ENCODE results near the gene TRAPPC12.

The TRAPPC12 gene

GRCh38 chr2:3405876-3406275 is 26.4 kb downstream of the TRAPPC12 start:
- H4K20me1 ChIP-seq (ENCODE audit: insufficient read depth, low read length), result 0 out of 2 replicates have a peak, but pooled peaks cover 2% of the 10 kb centered on the region
- H3K79me2 ChIP-seq (ENCODE audit: insufficient read depth, low read length), result no peaks in the 10 kb centered on the region
- no peak overlapping the region for H3K9ac ChIP-seq (ENCODE audit: low read depth, low read length)
- no peak overlapping the region for H3K27ac ChIP-seq (ENCODE audit: low read length)
- H3K27me3 ChIP-seq (ENCODE audit: insufficient read depth, low read length, poor library complexity), result no peaks in the 10 kb centered on the region
- no peak overlapping the region for H3K4me3 ChIP-seq (ENCODE audit: low read depth in 1 of 2, low read length in 2 of 2)
- no peaks in the 10 kb centered on the region for H3K4me1 ChIP-seq (ENCODE audit: insufficient read depth, low read length)
- ATAC-seq (ENCODE audit: insufficient read depth, low read depth) (no peak), DNase-seq (no peak)
- H3K4me2 ChIP-seq (ENCODE audit: insufficient read depth, low read length), result no peak overlapping the region
- no peaks in the 10 kb centered on the region for H3K9me3 ChIP-seq (ENCODE audit: insufficient read depth, low read length, severe bottlenecking)
- TF ChIP-seq EZH2 (IDR thresholded peaks at IDR 0.05; ENCODE audit: borderline replicate concordance, low read depth, low read length, severe bottlenecking) (no peak), CTCF (IDR thresholded peaks at IDR 0.05; ENCODE audit: borderline replicate concordance, extremely low read depth, low read length, poor library complexity, severe bottlenecking) (no peak)
- H3K36me3 ChIP-seq (ENCODE audit: insufficient read depth, low read length), result peaks cover 44% of the 10 kb centered on the region
- H2AFZ ChIP-seq (ENCODE audit: low read depth, low read length), result no peak overlapping the region

GRCh38 chr2:3406501-3406900 is 27.0 kb downstream of the TRAPPC12 start:
- H3K4me1 ChIP-seq (ENCODE audit: insufficient read depth, low read length), result no peaks in the 10 kb centered on the region
- H3K36me3 ChIP-seq (ENCODE audit: insufficient read depth, low read length), result peaks cover 40% of the 10 kb centered on the region; the same call in 1 of the 2 replicates
- no peaks in the 10 kb centered on the region for H3K79me2 ChIP-seq (ENCODE audit: insufficient read depth, low read length)
- no peaks in the 10 kb centered on the region for H4K20me1 ChIP-seq (ENCODE audit: insufficient read depth, low read length)
- ATAC-seq (ENCODE audit: insufficient read depth, low read depth) (no peak), DNase-seq (no peak)
- H2AFZ ChIP-seq (ENCODE audit: low read depth, low read length), result no peak overlapping the region
- no peaks in the 10 kb centered on the region for H3K9me3 ChIP-seq (ENCODE audit: insufficient read depth, low read length, severe bottlenecking)
- no peaks in the 10 kb centered on the region for H3K27me3 ChIP-seq (ENCODE audit: insufficient read depth, low read length, poor library complexity)
- no peak overlapping the region for H3K4me2 ChIP-seq (ENCODE audit: insufficient read depth, low read length)
- no peak overlapping the region for H3K9ac ChIP-seq (ENCODE audit: low read depth, low read length)
- no peak overlapping the region for H3K27ac ChIP-seq (ENCODE audit: low read length)
- H3K4me3 ChIP-seq (ENCODE audit: low read depth in 1 of 2, low read length in 2 of 2), result no peak overlapping the region
- TF ChIP-seq EZH2 (IDR thresholded peaks at IDR 0.05; ENCODE audit: borderline replicate concordance, low read depth, low read length, severe bottlenecking) (no peak), CTCF (IDR thresholded peaks at IDR 0.05; ENCODE audit: borderline replicate concordance, extremely low read depth, low read length, poor library complexity, severe bottlenecking) (no peak)

DNA sequence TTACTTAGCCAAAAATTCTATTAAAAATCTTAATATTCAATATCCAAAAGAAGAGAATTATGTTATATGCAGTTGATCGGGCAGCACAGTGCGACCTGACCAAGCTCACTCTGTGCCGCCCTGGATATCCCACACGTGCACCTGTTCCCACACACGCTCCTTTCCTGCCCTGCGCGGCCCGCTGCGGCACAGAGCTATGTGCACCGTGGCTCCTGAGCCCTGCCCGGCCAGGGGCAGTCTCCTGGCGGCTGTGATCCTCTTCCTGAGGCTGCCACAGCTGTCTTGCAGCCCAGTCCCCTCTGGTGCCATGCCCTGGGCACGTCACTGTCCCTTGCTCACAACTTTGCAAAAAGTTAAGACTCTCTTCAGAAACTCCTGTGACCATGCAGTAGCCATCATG is 29.3 kb downstream of the TRAPPC12 start:
- Histone ChIP-seq H3K9me3 (ENCODE audit: insufficient read depth, low read length, severe bottlenecking) (no peaks in the 10 kb centered on the region), H3K27me3 (ENCODE audit: insufficient read depth, low read length, poor library complexity) (no peaks in the 10 kb centered on the region), H3K4me2 (ENCODE audit: insufficient read depth, low read length) (no peak overlapping the region), H3K9ac (ENCODE audit: low read depth, low read length) (no peak overlapping the region), H3K4me3 (ENCODE audit: low read depth in 1 of 2, low read length in 2 of 2) (no peak overlapping the region), H3K4me1 (ENCODE audit: insufficient read depth, low read length) (no peaks in the 10 kb centered on the region), H3K36me3 (ENCODE audit: insufficient read depth, low read length) (peaks cover 27% of the 10 kb centered on the region; the same call in 1 of the 2 replicates), H3K79me2 (ENCODE audit: insufficient read depth, low read length) (no peaks in the 10 kb centered on the region), H4K20me1 (ENCODE audit: insufficient read depth, low read length) (no peaks in the 10 kb centered on the region), H3K27ac (ENCODE audit: low read length) (no peak overlapping the region), H2AFZ (ENCODE audit: low read depth, low read length) (no peak overlapping the region)
- ATAC-seq (ENCODE audit: insufficient read depth, low read depth) (no peak), DNase-seq (no peak)
- TF ChIP-seq CTCF (IDR thresholded peaks at IDR 0.05; ENCODE audit: borderline replicate concordance, extremely low read depth, low read length, poor library complexity, severe bottlenecking) (no peak), EZH2 (IDR thresholded peaks at IDR 0.05; ENCODE audit: borderline replicate concordance, low read depth, low read length, severe bottlenecking) (no peak)

Measured in DND-41 (cell line).